Activated naive CD8-positive, alpha-beta T cell (primary cell): ENCODE results near the gene SLC6A11.

Experiments used
- H3K27ac Mint-ChIP-seq: one replicate; pipeline ENCODE4 v1.8.0; 2021; ENCODE audit warnings: mixed read lengths
- H3K27me3 Mint-ChIP-seq: one replicate; pipeline ENCODE4 v1.8.0; 2021; ENCODE audit warnings: mixed read lengths
- H3K36me3 Mint-ChIP-seq: one replicate; pipeline ENCODE4 v1.8.0; 2021; ENCODE audit warnings: mixed read lengths
- H3K4me1 Mint-ChIP-seq: one replicate; pipeline ENCODE4 v1.8.0; 2021; ENCODE audit warnings: low read depth, mixed read lengths
- H3K4me3 Mint-ChIP-seq: one replicate; pipeline ENCODE4 v1.8.0; 2021; ENCODE audit warnings: mild to moderate bottlenecking, mixed read lengths
- H3K9me3 Mint-ChIP-seq: one replicate; pipeline ENCODE4 v1.8.0; 2021; ENCODE audit warnings: low read depth, mixed read lengths

Gene SLC6A11

GRCh38 chr3:10972072-10972782 lies 156.2 kb downstream of the SLC6A11 start:
- Mint-ChIP-seq H3K36me3 (no peaks in the 10 kb centered on the region), H3K27ac (no peak overlapping the region), H3K27me3 (peaks cover 19% of the 10 kb centered on the region), H3K4me3 (no peak overlapping the region), H3K9me3 (no peaks in the 10 kb centered on the region), H3K4me1 (no peaks in the 10 kb centered on the region)

- Mint-ChIP-seq H3K4me1 (no peaks in the 10 kb centered on the region), H3K27me3 (peaks cover 20% of the 10 kb centered on the region), H3K9me3 (no peaks in the 10 kb centered on the region), H3K36me3 (no peaks in the 10 kb centered on the region), H3K27ac (no peak overlapping the region), H3K4me3 (no peak overlapping the region)
These were observed 157.1 kb downstream of the SLC6A11 start for GRCh38 chr3:10973046-10973595.

- Mint-ChIP-seq H3K4me3 (no peak overlapping the region), H3K9me3 (no peaks in the 10 kb centered on the region), H3K36me3 (no peaks in the 10 kb centered on the region), H3K27me3 (peaks cover 23% of the 10 kb centered on the region), H3K27ac (no peak overlapping the region), H3K4me1 (no peaks in the 10 kb centered on the region)
These were observed 158.1 kb downstream of the SLC6A11 start for GRCh38 chr3:10974131-10974530.

GRCh38 chr3:10974746-10975375 lies 158.8 kb downstream of the SLC6A11 start:
- Mint-ChIP-seq H3K36me3 (no peaks in the 10 kb centered on the region), H3K4me1 (no peaks in the 10 kb centered on the region), H3K27ac (no peak overlapping the region), H3K9me3 (no peaks in the 10 kb centered on the region), H3K27me3 (peaks cover 23% of the 10 kb centered on the region), H3K4me3 (no peak overlapping the region)

- H3K27me3 Mint-ChIP-seq = peaks cover 21% of the 10 kb centered on the region
- H3K36me3 Mint-ChIP-seq = no peaks in the 10 kb centered on the region
- H3K4me1 Mint-ChIP-seq = no peaks in the 10 kb centered on the region
- no peak overlapping the region for H3K4me3 Mint-ChIP-seq
- H3K9me3 Mint-ChIP-seq = no peaks in the 10 kb centered on the region
- H3K27ac Mint-ChIP-seq = no peak overlapping the region
These were observed 159.7 kb downstream of the SLC6A11 start for GRCh38 chr3:10975695-10976234.

GRCh38 chr3:10976770-10977169 lies 160.7 kb downstream of the SLC6A11 start:
- no peaks in the 10 kb centered on the region for H3K4me1 Mint-ChIP-seq
- no peak overlapping the region for H3K27ac Mint-ChIP-seq
- no peak overlapping the region for H3K4me3 Mint-ChIP-seq
- no peaks in the 10 kb centered on the region for H3K9me3 Mint-ChIP-seq
- no peaks in the 10 kb centered on the region for H3K36me3 Mint-ChIP-seq
- peaks cover 24% of the 10 kb centered on the region for H3K27me3 Mint-ChIP-seq

- no peaks in the 10 kb centered on the region for H3K9me3 Mint-ChIP-seq
- no peaks in the 10 kb centered on the region for H3K36me3 Mint-ChIP-seq
- H3K27me3 Mint-ChIP-seq = peaks cover 24% of the 10 kb centered on the region
- no peak overlapping the region for H3K27ac Mint-ChIP-seq
- no peak overlapping the region for H3K4me3 Mint-ChIP-seq
- H3K4me1 Mint-ChIP-seq = peaks cover 3% of the 10 kb centered on the region
These were observed 162.0 kb downstream of the SLC6A11 start for GRCh38 chr3:10977892-10978510.

- Mint-ChIP-seq H3K4me3 (no peak overlapping the region), H3K27ac (no peak overlapping the region)
These were observed 162.9 kb downstream of the SLC6A11 start for GRCh38 chr3:10978956-10979355.

GRCh38 chr3:10980312-10980711 lies 164.3 kb downstream of the SLC6A11 start:
- no peaks in the 10 kb centered on the region for H3K36me3 Mint-ChIP-seq
- peaks cover 17% of the 10 kb centered on the region for H3K27me3 Mint-ChIP-seq
- H3K4me3 Mint-ChIP-seq = no peak overlapping the region
- no peak overlapping the region for H3K27ac Mint-ChIP-seq
- H3K9me3 Mint-ChIP-seq = no peaks in the 10 kb centered on the region
- peaks cover 7% of the 10 kb centered on the region for H3K4me1 Mint-ChIP-seq

More at GRCh38 chr3:10978956-10979355, 162.9 kb downstream of the SLC6A11 start:
- Mint-ChIP-seq H3K36me3 (no peaks in the 10 kb centered on the region), H3K4me1 (peaks cover 7% of the 10 kb centered on the region), H3K9me3 (no peaks in the 10 kb centered on the region), H3K27me3 (peaks cover 21% of the 10 kb centered on the region)

- H3K9me3 Mint-ChIP-seq = no peaks in the 10 kb centered on the region
- H3K27me3 Mint-ChIP-seq = peaks cover 17% of the 10 kb centered on the region
- H3K27ac Mint-ChIP-seq = no peak overlapping the region
These were observed 165.0 kb downstream of the SLC6A11 start for GRCh38 chr3:10981031-10981430.

GRCh38 chr3:10981961-10982360 lies 165.9 kb downstream of the SLC6A11 start:
- Mint-ChIP-seq H3K27ac (no peak overlapping the region), H3K27me3 (peaks cover 9% of the 10 kb centered on the region), H3K9me3 (no peaks in the 10 kb centered on the region), H3K4me3 (no peak overlapping the region), H3K36me3 (no peaks in the 10 kb centered on the region), H3K4me1 (peaks cover 7% of the 10 kb centered on the region)

More at GRCh38 chr3:10981031-10981430, 165.0 kb downstream of the SLC6A11 start:
- peaks cover 7% of the 10 kb centered on the region for H3K4me1 Mint-ChIP-seq
- H3K4me3 Mint-ChIP-seq = no peak overlapping the region
- no peaks in the 10 kb centered on the region for H3K36me3 Mint-ChIP-seq

- H3K4me3 Mint-ChIP-seq = no peak overlapping the region
- H3K36me3 Mint-ChIP-seq = no peaks in the 10 kb centered on the region
- peaks cover 7% of the 10 kb centered on the region for H3K4me1 Mint-ChIP-seq
- peaks cover 9% of the 10 kb centered on the region for H3K27me3 Mint-ChIP-seq
- no peaks in the 10 kb centered on the region for H3K9me3 Mint-ChIP-seq
- no peak overlapping the region for H3K27ac Mint-ChIP-seq
These were observed 166.8 kb downstream of the SLC6A11 start for GRCh38 chr3:10982782-10983181.

- H3K36me3 Mint-ChIP-seq = no peaks in the 10 kb centered on the region
- H3K4me1 Mint-ChIP-seq = peaks cover 7% of the 10 kb centered on the region
- H3K27me3 Mint-ChIP-seq = peaks cover 5% of the 10 kb centered on the region
These were observed 167.3 kb downstream of the SLC6A11 start for GRCh38 chr3:10983219-10983916.

GRCh38 chr3:10984371-10984896 lies 168.4 kb downstream of the SLC6A11 start:
- peaks cover 7% of the 10 kb centered on the region for H3K4me1 Mint-ChIP-seq
- no peak overlapping the region for H3K4me3 Mint-ChIP-seq
- no peaks in the 10 kb centered on the region for H3K9me3 Mint-ChIP-seq
- H3K27ac Mint-ChIP-seq = no peak overlapping the region
- no peaks in the 10 kb centered on the region for H3K36me3 Mint-ChIP-seq
- peaks cover 8% of the 10 kb centered on the region for H3K27me3 Mint-ChIP-seq

More at GRCh38 chr3:10983219-10983916, 167.3 kb downstream of the SLC6A11 start:
- Mint-ChIP-seq H3K27ac (no peak overlapping the region), H3K9me3 (no peaks in the 10 kb centered on the region), H3K4me3 (no peak overlapping the region)
